ENCODE results near the gene PTPRN2.

PTPRN2 gene

GRCh38 chr7:157525491-157525915, 1062.1 kb downstream of the PTPRN2 start:
- no peak for DNase-seq (ENCODE audit: extremely low read depth, low read depth)
- no peak for TF ChIP-seq CTCF (IDR thresholded peaks at IDR 0.05; ENCODE audit: low read depth, low read length)

- no peak for TF ChIP-seq CTCF (IDR thresholded peaks at IDR 0.05; ENCODE audit: low read depth, low read length)
- DNase-seq (ENCODE audit: extremely low read depth, low read depth), result no peak
Observed at GRCh38 chr7:157524731-157525130, 1062.9 kb downstream of the PTPRN2 start.

GRCh38 chr7:157523766-157524421, 1063.7 kb downstream of the PTPRN2 start:
- TF ChIP-seq CTCF (IDR thresholded peaks at IDR 0.05; ENCODE audit: low read depth, low read length), result no peak

GRCh38 chr7:157523371-157523765, 1064.3 kb downstream of the PTPRN2 start:
- TF ChIP-seq CTCF (IDR thresholded peaks at IDR 0.05; ENCODE audit: low read depth, low read length), result no peak
- no peak for DNase-seq (ENCODE audit: extremely low read depth, low read depth)

More at GRCh38 chr7:157523766-157524421, 1063.7 kb downstream of the PTPRN2 start:
- no peak for DNase-seq (ENCODE audit: extremely low read depth, low read depth)

- no peak for TF ChIP-seq CTCF (IDR thresholded peaks at IDR 0.05; ENCODE audit: low read depth, low read length)
- DNase-seq (ENCODE audit: extremely low read depth, low read depth), result no peak
Observed at GRCh38 chr7:157522954-157523353, 1064.7 kb downstream of the PTPRN2 start.

- no peak for TF ChIP-seq CTCF (IDR thresholded peaks at IDR 0.05; ENCODE audit: low read depth, low read length)
- DNase-seq (ENCODE audit: extremely low read depth, low read depth), result no peak
Observed at GRCh38 chr7:157522189-157522588, 1065.4 kb downstream of the PTPRN2 start.

- no peak for DNase-seq (ENCODE audit: extremely low read depth, low read depth)
- no peak for TF ChIP-seq CTCF (IDR thresholded peaks at IDR 0.05; ENCODE audit: low read depth, low read length)
Observed at GRCh38 chr7:157521752-157522151, 1065.9 kb downstream of the PTPRN2 start.

All from AG09319 (cell line).